ENCODE data around the gene FGF8.

FGF8 gene

GRCh38 chr10:101772017-101772894 is 3.7 kb downstream of the FGF8 start:
- no peak overlapping the region for H4K8ac ChIP-seq (ENCODE audit: low read depth, low read length)
- no peak for DNase-seq
- no peak overlapping the region for H2AFZ ChIP-seq (ENCODE audit: insufficient read depth, low read length, poor library complexity)
- WGBS (ENCODE audit: extremely low coverage, insufficient coverage, insufficient read length): no CpG with 5 or more reads among the region's 6 CpGs
- peaks cover 46% of the 10 kb centered on the region for H3K27me3 ChIP-seq (ENCODE audit: insufficient read depth, low read length)
- no peak overlapping the region for H4K91ac ChIP-seq (ENCODE audit: low read depth, low read length)
- no peak overlapping the region for H3K14ac ChIP-seq (ENCODE audit: low read length)
- peaks cover 6% of the 10 kb centered on the region for H3K9me3 ChIP-seq (ENCODE audit: insufficient read depth, low read depth, low read length)
- no peak overlapping the region for H3K23ac ChIP-seq (ENCODE audit: low read length)
- H3K4me3 ChIP-seq (ENCODE audit: low read depth, low read length): no peak overlapping the region
- H3K4me2 ChIP-seq (ENCODE audit: low read length): no peak overlapping the region
- no peak overlapping the region for H3K18ac ChIP-seq (ENCODE audit: low read length)
- no peak overlapping the region for H2AK5ac ChIP-seq (ENCODE audit: low read length)
- no peak overlapping the region for H2BK12ac ChIP-seq (ENCODE audit: low read length)
- H3K4me1 ChIP-seq (ENCODE audit: control insufficient read depth in 1 of 2, insufficient read depth in 2 of 2, low read length in 2 of 2): no peaks in the 10 kb centered on the region
- no peak overlapping the region for H3K9ac ChIP-seq (ENCODE audit: low read length)
- H4K12ac ChIP-seq (ENCODE audit: low read depth, low read length): no peak overlapping the region
- no peak overlapping the region for H2BK120ac ChIP-seq (ENCODE audit: insufficient read depth, low read length, poor library complexity)
- no peaks in the 10 kb centered on the region for H3K79me2 ChIP-seq (ENCODE audit: control insufficient read depth, insufficient read depth, low read length, poor library complexity)
- no peaks in the 10 kb centered on the region for H3K79me1 ChIP-seq (ENCODE audit: low read length)
- no peak overlapping the region for H3K27ac ChIP-seq (ENCODE audit: low read depth, low read length)
- no peak overlapping the region for H2BK5ac ChIP-seq (ENCODE audit: low read depth, low read length, poor library complexity)
- H3K4ac ChIP-seq (ENCODE audit: low read depth, low read length): no peak overlapping the region
- no peaks in the 10 kb centered on the region for H3K36me3 ChIP-seq (ENCODE audit: control insufficient read depth in 1 of 2, insufficient read depth in 2 of 2, low read length in 2 of 2)

- Histone ChIP-seq H2BK12ac (ENCODE audit: low read length) (no peak overlapping the region), H4K12ac (ENCODE audit: low read depth, low read length) (no peak overlapping the region), H3K9me3 (ENCODE audit: insufficient read depth, low read depth, low read length) (peaks cover 7% of the 10 kb centered on the region), H3K36me3 (ENCODE audit: control insufficient read depth in 1 of 2, insufficient read depth in 2 of 2, low read length in 2 of 2) (no peaks in the 10 kb centered on the region), H3K4ac (ENCODE audit: low read depth, low read length) (no peak overlapping the region), H4K8ac (ENCODE audit: low read depth, low read length) (no peak overlapping the region), H3K9ac (ENCODE audit: low read length) (no peak overlapping the region), H3K79me1 (ENCODE audit: low read length) (no peaks in the 10 kb centered on the region), H2AFZ (ENCODE audit: insufficient read depth, low read length, poor library complexity) (no peak overlapping the region), H3K4me2 (ENCODE audit: low read length) (no peak overlapping the region), H3K14ac (ENCODE audit: low read length) (no peak overlapping the region), H3K4me3 (ENCODE audit: low read depth, low read length) (no peak overlapping the region), H4K91ac (ENCODE audit: low read depth, low read length) (no peak overlapping the region), H3K4me1 (ENCODE audit: control insufficient read depth in 1 of 2, insufficient read depth in 2 of 2, low read length in 2 of 2) (no peaks in the 10 kb centered on the region), H2AK5ac (ENCODE audit: low read length) (no peak overlapping the region), H3K27me3 (ENCODE audit: insufficient read depth, low read length) (peaks cover 37% of the 10 kb centered on the region), H3K27ac (ENCODE audit: low read depth, low read length) (no peak overlapping the region), H2BK5ac (ENCODE audit: low read depth, low read length, poor library complexity) (no peak overlapping the region), H3K79me2 (ENCODE audit: control insufficient read depth, insufficient read depth, low read length, poor library complexity) (no peaks in the 10 kb centered on the region), H3K18ac (ENCODE audit: low read length) (no peak overlapping the region), H3K23ac (ENCODE audit: low read length) (no peak overlapping the region), H2BK120ac (ENCODE audit: insufficient read depth, low read length, poor library complexity) (no peak overlapping the region)
- no peak for DNase-seq
- WGBS (ENCODE audit: extremely low coverage, insufficient coverage, insufficient read length): no CpG with 5 or more reads among the region's 10 CpGs
Observed at GRCh38 chr10:101771380-101771779, 4.5 kb downstream of the FGF8 start.

- Histone ChIP-seq H2BK120ac (ENCODE audit: insufficient read depth, low read length, poor library complexity) (no peak overlapping the region), H3K4me1 (ENCODE audit: control insufficient read depth in 1 of 2, insufficient read depth in 2 of 2, low read length in 2 of 2) (no peaks in the 10 kb centered on the region), H2BK12ac (ENCODE audit: low read length) (no peak overlapping the region), H4K12ac (ENCODE audit: low read depth, low read length) (no peak overlapping the region), H3K4me2 (ENCODE audit: low read length) (no peak overlapping the region), H3K27me3 (ENCODE audit: insufficient read depth, low read length) (peaks cover 34% of the 10 kb centered on the region), H3K27ac (ENCODE audit: low read depth, low read length) (no peak overlapping the region), H3K14ac (ENCODE audit: low read length) (no peak overlapping the region), H2AK5ac (ENCODE audit: low read length) (no peak overlapping the region), H3K9me3 (ENCODE audit: insufficient read depth, low read depth, low read length) (peaks cover 7% of the 10 kb centered on the region), H3K79me2 (ENCODE audit: control insufficient read depth, insufficient read depth, low read length, poor library complexity) (no peaks in the 10 kb centered on the region), H3K4ac (ENCODE audit: low read depth, low read length) (no peak overlapping the region), H3K18ac (ENCODE audit: low read length) (no peak overlapping the region), H4K91ac (ENCODE audit: low read depth, low read length) (no peak overlapping the region), H3K9ac (ENCODE audit: low read length) (no peak overlapping the region), H3K36me3 (ENCODE audit: control insufficient read depth in 1 of 2, insufficient read depth in 2 of 2, low read length in 2 of 2) (no peaks in the 10 kb centered on the region), H3K23ac (ENCODE audit: low read length) (no peak overlapping the region), H2BK5ac (ENCODE audit: low read depth, low read length, poor library complexity) (no peak overlapping the region), H4K8ac (ENCODE audit: low read depth, low read length) (no peak overlapping the region), H3K4me3 (ENCODE audit: low read depth, low read length) (no peak overlapping the region), H2AFZ (ENCODE audit: insufficient read depth, low read length, poor library complexity) (no peak overlapping the region), H3K79me1 (ENCODE audit: low read length) (no peaks in the 10 kb centered on the region)
- no CpG with 5 or more reads among the region's 41 CpGs for WGBS (ENCODE audit: extremely low coverage, insufficient coverage, insufficient read length)
- no peak for DNase-seq
Observed at GRCh38 chr10:101770331-101771215, 5.3 kb downstream of the FGF8 start.

GRCh38 chr10:101769541-101770180 is 6.3 kb downstream of the FGF8 start:
- Histone ChIP-seq H2AK5ac (ENCODE audit: low read length) (no peak overlapping the region), H4K8ac (ENCODE audit: low read depth, low read length) (no peak overlapping the region), H2BK12ac (ENCODE audit: low read length) (no peak overlapping the region), H3K4me3 (ENCODE audit: low read depth, low read length) (no peak overlapping the region), H3K14ac (ENCODE audit: low read length) (no peak overlapping the region), H4K12ac (ENCODE audit: low read depth, low read length) (no peak overlapping the region), H3K9ac (ENCODE audit: low read length) (no peak overlapping the region), H2BK120ac (ENCODE audit: insufficient read depth, low read length, poor library complexity) (no peak overlapping the region), H2AFZ (ENCODE audit: insufficient read depth, low read length, poor library complexity) (no peak overlapping the region), H3K27ac (ENCODE audit: low read depth, low read length) (no peak overlapping the region), H3K4ac (ENCODE audit: low read depth, low read length) (no peak overlapping the region), H3K9me3 (ENCODE audit: insufficient read depth, low read depth, low read length) (peaks cover 5% of the 10 kb centered on the region), H3K4me1 (ENCODE audit: control insufficient read depth in 1 of 2, insufficient read depth in 2 of 2, low read length in 2 of 2) (no peaks in the 10 kb centered on the region), H3K79me1 (ENCODE audit: low read length) (no peaks in the 10 kb centered on the region), H3K23ac (ENCODE audit: low read length) (no peak overlapping the region), H2BK5ac (ENCODE audit: low read depth, low read length, poor library complexity) (no peak overlapping the region), H3K79me2 (ENCODE audit: control insufficient read depth, insufficient read depth, low read length, poor library complexity) (no peaks in the 10 kb centered on the region), H3K36me3 (ENCODE audit: control insufficient read depth in 1 of 2, insufficient read depth in 2 of 2, low read length in 2 of 2) (no peaks in the 10 kb centered on the region), H4K91ac (ENCODE audit: low read depth, low read length) (no peak overlapping the region), H3K4me2 (ENCODE audit: low read length) (no peak overlapping the region), H3K18ac (ENCODE audit: low read length) (no peak overlapping the region), H3K27me3 (ENCODE audit: insufficient read depth, low read length) (peaks cover 25% of the 10 kb centered on the region)
- WGBS (ENCODE audit: extremely low coverage, insufficient coverage, insufficient read length): no CpG with 5 or more reads among the region's 5 CpGs
- DNase-seq: no peak

Data from trophoblast cell (in vitro differentiated cells and primary cell).